NCI-H2196 treated with DMSO at 0.1 percent for 48 hours (cell line): ENCODE measurements around the gene OR8H2.
"Not testable (repeated sequence)": the region's sequence is repeated elsewhere in the genome, so short reads cannot be mapped to it uniquely, and the experiment has no call there.

Experiments
- DNase-seq: peaks from one replicate; lab custom pipeline; 2025; ENCODE audit not compliant: unreplicated experiment; lab: John Stamatoyannopoulos, UW

OR8H2 gene, protein sequence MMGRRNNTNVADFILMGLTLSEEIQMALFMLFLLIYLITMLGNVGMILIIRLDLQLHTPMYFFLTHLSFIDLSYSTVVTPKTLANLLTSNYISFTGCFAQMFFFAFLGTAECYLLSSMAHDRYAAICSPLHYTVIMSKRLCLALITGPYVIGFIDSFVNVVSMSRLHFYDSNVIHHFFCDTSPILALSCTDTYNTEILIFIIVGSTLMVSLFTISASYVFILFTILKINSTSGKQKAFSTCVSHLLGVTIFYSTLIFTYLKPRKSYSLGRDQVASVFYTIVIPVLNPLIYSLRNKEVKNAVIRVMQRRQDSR

DNA sequence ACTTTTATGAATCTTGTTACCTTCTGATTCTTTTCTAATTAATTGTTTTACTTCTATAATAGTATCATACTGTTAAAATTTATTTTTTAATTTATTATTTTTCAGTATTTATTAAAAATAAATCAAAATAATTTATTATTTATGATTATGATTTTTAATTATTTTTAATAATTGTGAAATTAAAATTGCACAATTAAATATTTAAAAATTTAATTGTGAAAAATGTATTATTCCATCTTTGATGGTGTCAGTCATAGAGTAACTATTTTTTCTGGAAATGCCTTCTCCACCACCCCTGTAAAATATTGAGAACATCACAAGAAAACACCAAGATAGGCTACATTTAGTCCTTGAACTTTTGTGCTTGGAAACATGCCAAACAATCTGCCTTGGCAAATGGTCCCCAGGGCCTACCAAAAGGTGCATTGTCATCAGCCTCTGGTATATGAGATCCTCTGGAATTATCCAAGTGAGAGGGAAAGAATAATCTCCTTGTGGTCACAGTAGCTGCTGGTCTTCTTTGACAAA, at the start of gene OR8H2:
TSS of gene OR8H2 (plus strand) at position 478 of the 528 bp plus-strand sequence. CDS start 1,356 bp downstream, outside the sequence.
- no peak for DNase-seq

DNA sequence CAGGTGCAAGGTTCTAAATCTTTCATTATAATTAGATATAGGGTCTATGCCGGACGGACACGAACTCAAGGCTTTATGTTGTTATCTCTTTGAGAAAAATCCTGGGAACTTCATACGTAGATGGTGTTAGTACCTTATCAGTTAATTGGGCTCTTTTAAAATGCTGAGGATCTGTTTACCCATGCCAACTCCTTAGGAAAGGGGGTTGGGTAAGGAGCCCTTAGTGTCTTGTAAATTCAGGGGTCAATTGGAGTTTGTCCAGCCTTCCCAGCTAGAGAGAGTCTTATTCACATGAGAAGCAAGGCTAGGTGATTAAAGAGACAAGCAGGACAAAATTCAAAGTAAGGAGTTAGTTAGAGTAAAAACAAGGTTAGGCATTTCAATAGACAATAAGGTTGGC, 47.1 kb upstream of the OR8H2 start:
- DNase-seq: not testable (repeated sequence)

DNA sequence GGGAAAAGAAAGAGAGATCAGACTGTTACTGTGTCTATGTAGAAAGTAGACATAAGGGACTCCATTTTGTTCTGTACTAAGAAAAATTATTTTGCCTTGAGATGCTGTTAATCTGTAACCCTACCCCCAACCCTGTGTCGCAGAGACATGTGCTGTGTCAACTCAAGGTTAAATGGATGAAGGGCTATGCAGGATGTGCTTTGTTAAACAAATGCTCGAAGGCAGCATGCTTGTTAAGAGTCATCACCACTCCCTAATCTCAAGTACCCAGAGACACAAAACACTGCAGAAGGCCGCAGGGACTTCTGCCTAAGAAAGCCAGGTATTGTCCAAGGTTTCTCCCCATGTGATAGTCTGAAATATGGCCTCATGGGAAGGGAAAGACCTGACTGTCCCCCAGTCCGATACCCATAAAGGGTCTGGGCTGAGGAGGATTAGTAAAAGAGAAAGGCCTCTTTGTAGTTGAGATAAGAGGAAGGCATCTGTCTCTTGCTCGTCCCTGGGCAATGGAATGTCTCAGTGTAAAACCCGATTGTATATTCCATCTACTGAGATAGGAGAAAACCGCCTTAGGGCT, 45.7 kb upstream of the OR8H2 start:
- DNase-seq: not testable (repeated sequence)

DNA sequence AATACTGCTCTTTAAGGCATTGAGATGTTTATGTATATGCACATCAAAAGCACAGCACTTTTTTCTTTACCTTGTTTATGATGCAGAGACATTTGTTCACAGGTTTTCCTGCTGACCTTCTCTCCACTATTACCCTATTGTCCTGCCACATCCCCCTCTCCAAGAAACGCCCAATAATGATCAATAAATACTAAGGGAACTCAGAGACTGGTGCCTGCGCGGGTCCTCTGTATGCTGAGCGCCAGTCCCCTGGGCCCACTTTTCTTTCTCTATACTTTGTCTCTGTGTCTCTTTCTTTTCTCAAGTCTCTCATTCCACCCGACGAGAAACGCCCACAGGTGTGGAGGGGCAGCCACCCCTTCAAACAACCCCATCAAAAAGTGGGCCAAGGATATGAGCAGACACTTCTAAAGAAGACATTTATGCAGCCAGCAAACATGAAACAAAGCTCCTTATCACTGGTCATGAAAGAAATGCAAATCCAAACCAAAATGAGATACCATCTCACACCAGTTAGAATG, 45.2 kb upstream of the OR8H2 start:
- not testable (repeated sequence) for DNase-seq

DNA sequence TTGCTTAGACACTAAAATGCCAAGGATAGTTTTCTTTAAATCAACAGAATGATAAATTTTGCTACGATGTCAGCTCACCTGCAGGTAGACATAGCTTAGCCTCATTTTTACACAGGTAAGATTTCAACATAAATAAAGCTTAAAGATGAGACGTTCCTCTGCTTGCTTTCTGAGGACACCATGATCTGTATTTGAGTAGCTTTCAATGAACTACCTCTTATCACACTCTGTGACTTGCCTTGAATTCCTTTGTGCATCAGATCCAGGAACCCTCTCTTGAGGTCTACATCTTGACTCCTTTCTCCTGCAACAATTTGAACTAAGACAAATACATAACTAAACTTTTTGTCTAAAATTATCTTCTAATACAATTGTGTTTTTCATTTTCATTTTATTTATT, 36.5 kb upstream of the OR8H2 start:
- DNase-seq: no peak

DNA sequence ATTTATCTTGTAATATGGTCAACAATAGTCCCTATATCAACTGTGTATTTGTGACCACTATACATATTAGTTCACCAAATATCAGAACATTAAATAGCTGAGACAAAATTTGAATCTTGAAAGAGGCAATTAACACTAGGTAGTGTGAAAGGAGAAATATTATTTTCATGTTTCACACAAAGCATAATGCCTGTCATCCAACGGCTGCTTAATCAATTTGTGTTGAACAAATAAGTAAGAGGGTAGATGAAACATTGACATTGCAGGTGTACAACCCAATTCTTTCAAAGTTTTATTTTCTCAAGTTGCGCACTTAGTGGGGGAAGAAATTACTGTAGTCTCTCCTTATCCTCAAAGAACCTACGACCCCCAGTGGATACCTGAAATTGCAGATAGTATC, 13.8 kb upstream of the OR8H2 start:
- no peak for DNase-seq

DNA sequence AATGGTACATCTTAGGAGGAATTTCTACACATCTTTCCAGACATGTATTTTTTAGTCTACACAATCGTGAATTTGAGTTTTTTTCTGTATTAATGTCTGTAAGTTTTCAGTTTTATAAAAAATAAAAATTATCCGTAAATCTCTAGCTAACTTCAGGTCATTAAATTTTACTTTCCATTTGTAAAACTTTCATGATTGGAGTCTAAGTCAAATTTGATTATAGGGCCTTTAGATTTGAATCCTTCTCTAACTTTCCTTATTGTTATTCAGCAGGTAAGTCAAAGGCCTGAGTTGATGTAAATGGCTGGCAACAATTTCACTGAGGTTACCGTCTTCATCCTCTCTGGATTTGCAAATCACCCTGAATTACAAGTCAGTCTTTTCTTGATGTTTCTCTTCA, 10.5 kb upstream of the OR8H2 start, which contains the start of gene OR8I2:
TSS of gene OR8I2 (plus strand) at position 301 of the 400 bp plus-strand sequence. CDS start at position 301, 0 bp downstream.
- no peak for DNase-seq

DNA sequence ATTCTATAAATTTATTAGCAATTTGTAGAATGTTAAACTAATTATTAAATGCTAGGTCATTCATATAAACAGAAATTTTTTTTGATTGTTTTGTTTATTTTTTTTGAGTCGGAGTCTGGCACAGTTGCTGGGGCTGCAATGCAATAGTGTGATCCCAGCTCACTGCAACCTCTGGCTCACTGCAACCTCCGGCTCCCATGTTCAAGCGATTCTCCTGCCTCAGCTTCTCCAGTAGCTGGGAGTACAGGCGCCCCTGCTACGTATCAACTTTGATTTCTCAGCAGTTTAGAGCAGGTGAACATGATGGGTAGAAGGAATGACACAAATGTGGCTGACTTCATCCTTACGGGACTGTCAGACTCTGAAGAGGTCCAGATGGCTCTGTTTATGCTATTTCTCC, 18.6 kb downstream of the OR8H2 start, which contains the start of gene OR8H3:
TSS of gene OR8H3 (plus strand) at position 301 of the 400 bp plus-strand sequence. CDS start at position 301, 0 bp downstream.
- DNase-seq: no peak

DNA sequence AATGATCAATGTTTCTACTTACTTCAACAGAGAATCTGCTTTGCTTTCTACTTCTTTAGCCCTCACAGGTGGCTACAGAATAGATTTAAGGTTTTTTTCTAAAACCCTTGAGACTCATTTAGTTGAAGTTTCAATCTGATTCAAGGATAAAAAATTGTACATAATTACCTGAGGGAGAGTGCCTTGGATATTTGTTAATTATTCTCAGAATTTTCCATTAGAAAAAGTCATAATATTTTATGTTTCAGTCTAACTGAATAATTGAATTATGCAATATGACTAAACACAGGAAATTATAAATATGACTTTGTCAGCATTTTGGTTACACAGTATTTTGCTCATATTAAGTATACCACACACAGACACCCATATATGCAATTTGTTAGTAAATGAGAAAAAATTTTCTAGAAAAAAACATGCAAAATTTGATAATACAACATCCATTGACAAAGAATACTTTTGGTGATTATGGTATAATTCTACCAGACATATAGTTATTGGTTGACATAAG, 36.7 kb downstream of the OR8H2 start, which contains the start of gene OR8J3:
TSS of gene OR8J3 (minus strand) at position 51 of the 511 bp plus-strand sequence. CDS start 2,483 bp downstream, outside the sequence.
- no peak for DNase-seq

DNA sequence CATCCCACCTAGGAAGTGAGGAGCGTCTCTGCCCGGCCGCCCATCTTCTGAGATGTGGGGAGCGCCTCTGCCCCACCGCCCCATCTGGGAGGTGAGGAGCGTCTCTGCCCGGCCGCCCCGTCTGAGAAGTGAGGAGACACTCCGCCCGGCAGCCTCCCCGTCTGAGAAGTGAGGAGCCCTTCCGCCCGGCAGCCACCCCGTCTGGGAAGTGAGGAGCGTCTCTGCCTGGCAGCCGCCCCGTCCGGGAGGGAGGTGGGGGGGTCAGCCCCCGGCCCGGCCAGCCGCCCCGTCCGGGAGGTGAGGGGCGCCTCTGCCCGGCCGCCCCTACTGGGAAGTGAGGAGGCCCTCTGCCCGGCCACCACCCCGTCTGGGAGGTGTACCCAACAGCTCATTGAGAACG, 40.2 kb downstream of the OR8H2 start:
- not testable (repeated sequence) for DNase-seq

DNA sequence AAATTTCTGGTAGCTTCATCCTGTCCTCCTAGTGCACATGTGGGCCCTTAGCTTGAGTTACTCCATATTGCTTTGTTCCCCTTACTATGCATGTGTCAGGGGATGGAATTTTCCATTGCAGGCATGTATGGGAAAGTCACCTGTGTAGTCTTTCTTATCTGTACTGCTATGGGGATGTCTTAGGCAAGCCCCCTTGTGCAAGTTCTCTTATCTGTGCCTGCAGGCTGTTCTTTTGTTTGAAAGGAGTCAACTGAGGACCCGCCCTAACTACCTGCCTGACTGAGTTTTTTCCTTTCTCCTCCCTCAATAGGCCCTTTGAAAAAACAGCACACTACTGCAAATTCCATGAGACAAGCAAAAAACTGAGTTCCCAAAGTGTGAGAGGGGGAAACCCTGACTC, 47.9 kb downstream of the OR8H2 start:
- no peak for DNase-seq

DNA sequence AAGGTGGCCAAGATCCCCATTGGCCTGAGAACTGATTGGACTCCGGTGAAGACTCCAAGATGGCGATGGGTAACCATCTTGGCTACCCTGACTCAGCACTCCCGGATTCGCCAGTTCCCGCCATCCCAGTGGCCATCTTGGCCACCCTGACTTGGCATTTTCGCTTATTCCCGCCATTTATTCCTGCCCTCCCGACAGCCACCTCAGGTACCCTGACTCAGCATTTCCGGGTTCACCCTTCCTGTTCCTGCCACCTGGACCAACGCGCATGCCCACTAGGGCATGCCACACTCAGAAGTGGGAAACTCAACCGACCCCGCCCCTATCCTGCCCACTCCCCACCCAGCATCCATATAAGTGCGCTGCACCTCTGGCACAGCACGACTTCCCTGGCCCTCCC, 48.8 kb downstream of the OR8H2 start:
- no peak for DNase-seq
